Caki2 (cell line): ENCODE results near the gene PLEKHN1. TPM values are rescaled to one million over a fixed set of nuclear protein-coding genes. Genes with fewer than 3 reads are reported as not detected.

Experiments used
- DNase-seq: peaks from one replicate; pipeline ENCODE4 v3.0.0-alpha.2; 2015; ENCODE audit warnings: low read depth
- in situ Hi-C: cut with HindIII; loops from 2 replicates; pipeline ENCODE4 v1.10.0; 2016; ENCODE audit warnings: low sequenced_read_pairs, low pct_unique_long_range_greater_than_20kb, mixed read lengths
- total RNA-seq: library from RNA; depleted of rRNA; stranded (reverse); fragments of >200 nt; shearing (Covaris generic); gene quantifications from 2 replicates; pipeline ENCODE4 v1.2.3, GENCODE V29; 2014; ENCODE audit warnings: low replicate concordance; rRNA removed

PLEKHN1 gene, protein sequence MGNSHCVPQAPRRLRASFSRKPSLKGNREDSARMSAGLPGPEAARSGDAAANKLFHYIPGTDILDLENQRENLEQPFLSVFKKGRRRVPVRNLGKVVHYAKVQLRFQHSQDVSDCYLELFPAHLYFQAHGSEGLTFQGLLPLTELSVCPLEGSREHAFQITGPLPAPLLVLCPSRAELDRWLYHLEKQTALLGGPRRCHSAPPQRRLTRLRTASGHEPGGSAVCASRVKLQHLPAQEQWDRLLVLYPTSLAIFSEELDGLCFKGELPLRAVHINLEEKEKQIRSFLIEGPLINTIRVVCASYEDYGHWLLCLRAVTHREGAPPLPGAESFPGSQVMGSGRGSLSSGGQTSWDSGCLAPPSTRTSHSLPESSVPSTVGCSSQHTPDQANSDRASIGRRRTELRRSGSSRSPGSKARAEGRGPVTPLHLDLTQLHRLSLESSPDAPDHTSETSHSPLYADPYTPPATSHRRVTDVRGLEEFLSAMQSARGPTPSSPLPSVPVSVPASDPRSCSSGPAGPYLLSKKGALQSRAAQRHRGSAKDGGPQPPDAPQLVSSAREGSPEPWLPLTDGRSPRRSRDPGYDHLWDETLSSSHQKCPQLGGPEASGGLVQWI
- 0.17 and 2.3 TPM in 2 replicates for total RNA-seq

DNA sequence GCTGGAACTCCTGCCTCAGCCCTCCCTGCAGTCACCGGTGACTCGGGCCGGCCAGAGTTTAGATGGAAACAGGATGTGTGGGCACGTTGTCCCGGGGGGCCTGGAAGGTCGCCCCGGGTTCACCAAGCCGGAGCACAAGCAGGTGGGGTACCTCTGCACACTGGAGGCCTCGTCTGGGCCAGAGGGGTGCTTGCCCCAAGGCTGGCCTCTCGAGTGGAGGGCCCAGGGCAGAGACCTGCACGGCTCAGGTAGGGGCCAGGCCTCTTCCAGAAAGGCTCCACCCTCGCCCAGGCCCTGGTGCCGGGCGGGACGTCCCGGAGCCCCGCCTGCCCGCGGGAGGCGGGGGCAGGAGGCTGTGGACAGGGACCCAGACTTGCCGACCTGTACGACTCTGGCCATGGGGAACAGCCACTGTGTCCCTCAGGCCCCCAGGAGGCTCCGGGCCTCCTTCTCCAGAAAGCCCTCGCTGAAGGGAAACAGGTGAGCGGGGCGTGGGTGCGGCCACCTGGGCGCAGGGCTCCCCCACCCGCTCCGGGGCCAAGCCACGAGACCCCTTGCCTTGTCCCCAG, at the start of gene PLEKHN1:
Gene PLEKHN1, plus strand, starts transcription at position 348 of the 569 bp plus-strand sequence. Its CDS starts 50 bp downstream, at position 398.
- in situ Hi-C loops, result no loop called here
- peak; percentile 80 for DNase-seq

DNA sequence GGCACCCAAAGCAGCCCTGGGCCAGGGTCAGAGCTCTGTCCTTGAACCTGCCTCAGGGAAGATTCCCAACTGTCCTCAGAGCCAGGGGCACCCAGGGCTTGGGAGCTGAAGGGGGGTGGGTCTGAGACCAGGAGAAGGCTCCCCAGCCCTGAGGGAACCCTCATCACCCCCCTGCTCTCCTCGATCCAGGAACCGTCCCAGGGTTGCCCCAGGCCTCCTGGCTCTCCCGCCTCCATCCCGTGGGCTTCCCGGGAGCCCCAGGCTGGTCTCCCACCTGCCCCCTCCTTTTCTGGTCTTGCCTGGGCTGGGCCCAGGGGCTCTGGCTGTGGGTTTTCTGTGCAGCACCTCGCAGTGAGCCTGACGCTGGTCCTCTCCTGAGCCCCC, 49.2 kb upstream of the PLEKHN1 start:
- in situ Hi-C loops, result no loop called here
- DNase-seq, result no peak

DNA sequence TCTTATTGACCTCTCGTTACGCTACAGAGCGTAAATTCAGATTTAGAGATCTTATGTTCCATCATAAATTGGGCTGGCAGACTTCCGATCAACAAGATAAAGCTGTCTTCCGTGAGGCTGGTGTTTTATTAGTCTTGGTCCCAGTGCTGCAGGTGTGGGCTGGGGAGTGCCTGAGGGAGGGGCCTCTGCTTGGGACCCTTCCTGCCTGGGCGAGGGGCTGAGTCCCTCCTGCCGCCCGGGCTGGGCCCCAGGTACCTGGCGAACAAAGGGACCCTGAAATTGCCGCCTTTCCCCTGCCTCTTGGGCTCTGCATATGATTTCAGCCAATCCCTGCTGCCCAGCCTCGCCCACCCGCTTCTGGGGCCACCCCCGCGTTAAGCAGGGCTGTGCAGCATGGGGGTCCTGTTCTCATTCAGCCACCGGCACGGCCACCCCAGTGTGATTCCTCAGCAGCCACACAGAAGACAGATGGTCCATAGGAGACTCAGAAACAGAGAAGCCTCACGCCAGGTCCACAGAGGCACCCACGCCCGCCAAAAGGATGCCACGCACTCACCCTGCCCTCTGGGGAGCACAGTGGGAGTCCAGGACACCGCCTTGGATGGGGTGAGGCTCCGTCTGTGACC, 48.7 kb upstream of the PLEKHN1 start:
- no peak for DNase-seq
- in situ Hi-C loops, result no loop called here

DNA sequence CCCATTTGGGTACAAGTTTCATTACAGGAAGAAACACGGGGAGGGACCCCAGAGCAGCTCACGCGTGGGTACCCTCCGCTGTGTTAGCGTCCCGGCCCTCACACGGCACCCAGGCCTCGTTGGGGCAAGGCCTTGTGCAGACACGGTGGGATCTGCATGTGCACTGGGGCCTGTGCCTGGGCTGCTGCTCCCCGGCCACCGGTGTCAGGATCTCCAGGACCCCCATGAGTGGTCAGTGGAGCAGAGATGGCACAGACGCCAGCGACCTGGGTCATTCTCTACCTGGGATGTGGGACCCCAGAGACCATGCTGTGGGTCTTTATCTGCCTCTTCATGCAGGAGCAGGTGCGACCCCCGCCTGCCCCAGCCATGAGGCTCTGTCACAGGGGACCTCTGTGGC, 47.9 kb upstream of the PLEKHN1 start:
- in situ Hi-C loops, result no loop called here
- DNase-seq, result no peak

DNA sequence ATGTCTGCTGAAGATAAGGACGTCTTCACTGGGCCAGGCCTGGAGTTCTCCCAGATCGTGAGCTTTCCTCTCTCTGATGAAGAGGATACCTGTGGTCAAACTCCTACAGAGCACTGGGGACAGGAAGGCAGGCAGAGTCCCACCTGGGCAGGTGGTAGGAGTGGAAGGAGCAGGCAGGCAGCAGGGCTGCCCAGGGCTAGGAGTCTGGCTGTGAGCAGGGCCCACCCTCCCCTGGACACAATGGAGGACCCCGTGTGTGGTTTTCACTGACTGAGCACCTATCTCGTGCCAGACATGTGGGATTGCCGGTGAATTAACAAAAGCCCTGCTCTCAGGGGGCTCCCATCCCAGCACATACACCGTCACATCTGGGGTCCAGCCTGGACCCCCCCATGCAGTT, 47.4 kb upstream of the PLEKHN1 start:
- in situ Hi-C loops, result no loop called here
- DNase-seq, result no peak

DNA sequence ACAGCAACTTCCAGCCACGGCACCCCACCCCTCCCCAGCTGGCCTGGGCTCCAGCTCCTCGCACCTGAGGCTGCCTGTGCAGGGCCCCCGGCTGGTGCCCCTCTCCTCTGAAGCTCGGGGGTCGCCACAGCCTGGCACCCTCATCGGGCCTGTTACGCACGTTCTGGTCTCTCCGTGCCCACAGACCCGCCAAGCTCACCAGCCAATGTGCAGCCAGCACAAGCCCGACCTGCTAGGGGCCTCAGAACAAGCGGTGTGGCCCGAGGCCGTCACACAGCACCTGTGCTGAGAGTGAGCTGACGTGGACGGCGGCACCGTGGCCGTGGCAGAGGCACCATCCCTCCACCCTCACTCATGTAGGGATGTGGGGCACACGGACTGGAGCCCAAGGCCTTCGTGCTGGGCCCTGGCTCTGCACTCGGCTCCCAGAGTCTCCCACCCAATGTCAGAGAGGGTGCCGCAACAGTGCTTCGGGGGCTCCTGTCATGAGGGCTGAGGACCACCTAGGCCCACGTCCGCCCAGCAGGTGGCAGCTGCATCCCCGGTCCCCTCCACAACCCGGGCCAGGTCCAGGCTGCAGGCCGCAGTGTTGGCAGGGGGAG, 46.9 kb upstream of the PLEKHN1 start:
- in situ Hi-C loops, result no loop called here

DNA sequence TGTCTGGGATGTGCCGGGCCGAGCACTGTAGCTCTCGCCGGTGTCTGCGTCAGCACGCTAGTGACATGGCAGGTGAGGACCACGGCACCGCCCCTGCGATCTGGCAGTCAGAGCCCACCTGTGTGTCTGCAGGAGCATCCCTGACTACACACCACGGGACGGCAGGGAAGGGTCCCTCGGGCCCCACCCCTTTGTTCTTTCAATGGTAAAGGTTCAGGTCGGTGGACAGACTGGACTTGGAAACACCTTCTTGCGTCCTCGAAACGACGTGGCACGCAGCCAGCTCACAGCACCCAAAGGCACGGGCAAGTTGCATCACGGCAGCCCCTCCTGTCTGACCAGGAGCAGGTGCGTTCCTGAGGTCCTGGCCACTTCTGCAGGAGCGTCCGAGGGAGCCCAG, 46.3 kb upstream of the PLEKHN1 start:
- in situ Hi-C loops, result no loop called here
- DNase-seq, result no peak

More for the DNA sequence above, 46.9 kb upstream of the PLEKHN1 start:
- DNase-seq, result no peak

DNA sequence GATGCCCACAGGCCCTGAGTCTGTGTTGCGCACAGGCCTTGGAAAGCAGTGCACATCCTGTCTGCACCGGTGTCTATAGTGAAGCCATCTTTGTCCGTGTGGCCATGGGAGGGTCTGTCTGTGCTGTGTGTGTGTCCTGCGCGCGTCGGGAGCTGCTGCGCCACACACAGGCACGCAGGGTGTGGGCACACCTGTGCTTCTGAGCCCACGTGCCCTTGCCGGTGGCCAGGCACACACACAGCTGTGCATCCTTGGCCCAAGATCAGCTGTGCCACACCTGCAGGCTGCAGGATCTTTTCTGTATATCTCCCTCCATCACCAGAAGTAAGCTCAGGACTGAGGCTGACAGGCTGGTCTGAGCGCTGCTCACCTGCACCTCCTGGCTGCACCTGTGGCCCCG, 45.8 kb upstream of the PLEKHN1 start:
- in situ Hi-C loops, result no loop called here
- DNase-seq, result no peak

DNA sequence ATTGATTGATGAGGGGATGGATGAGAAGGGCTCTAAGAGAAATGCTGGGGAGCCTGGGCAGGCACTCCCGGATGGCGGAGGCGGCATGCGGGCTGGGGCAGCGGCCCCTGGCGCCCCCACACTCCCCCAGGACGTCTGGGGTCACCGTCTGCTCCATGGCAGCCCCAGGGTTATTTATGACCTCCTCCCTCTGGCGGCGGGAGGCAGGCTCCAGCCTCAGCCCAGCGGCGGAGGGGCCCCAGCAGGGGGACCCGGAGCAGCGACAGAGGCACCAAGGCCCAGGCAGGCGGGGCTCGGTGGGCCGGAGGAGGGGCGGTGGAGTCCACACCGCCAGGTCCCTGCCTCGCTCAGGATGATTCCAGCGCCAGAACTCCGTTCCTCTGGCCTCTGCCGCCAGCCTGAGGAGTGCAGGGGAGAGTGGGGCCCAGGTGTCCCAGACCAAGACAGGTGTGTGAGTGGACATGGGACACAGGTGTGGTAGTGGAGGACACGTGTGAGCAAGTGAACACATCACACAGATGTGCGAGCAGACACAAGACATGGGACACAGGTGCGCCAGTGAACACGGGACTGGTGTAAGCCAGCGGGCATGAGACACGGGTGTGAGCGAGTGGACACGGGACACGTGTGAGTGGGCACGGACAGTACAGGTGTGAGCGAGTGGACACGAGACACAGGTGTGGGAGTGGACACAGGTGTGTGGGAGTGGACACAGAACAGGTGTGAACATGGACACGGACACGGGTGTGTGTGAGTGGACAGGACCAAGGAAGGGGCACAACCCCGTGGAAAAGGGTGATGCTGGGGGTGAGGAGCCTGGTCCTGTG, 45.1 kb upstream of the PLEKHN1 start:
- in situ Hi-C loops, result no loop called here
- DNase-seq, result peak; percentile 80

DNA sequence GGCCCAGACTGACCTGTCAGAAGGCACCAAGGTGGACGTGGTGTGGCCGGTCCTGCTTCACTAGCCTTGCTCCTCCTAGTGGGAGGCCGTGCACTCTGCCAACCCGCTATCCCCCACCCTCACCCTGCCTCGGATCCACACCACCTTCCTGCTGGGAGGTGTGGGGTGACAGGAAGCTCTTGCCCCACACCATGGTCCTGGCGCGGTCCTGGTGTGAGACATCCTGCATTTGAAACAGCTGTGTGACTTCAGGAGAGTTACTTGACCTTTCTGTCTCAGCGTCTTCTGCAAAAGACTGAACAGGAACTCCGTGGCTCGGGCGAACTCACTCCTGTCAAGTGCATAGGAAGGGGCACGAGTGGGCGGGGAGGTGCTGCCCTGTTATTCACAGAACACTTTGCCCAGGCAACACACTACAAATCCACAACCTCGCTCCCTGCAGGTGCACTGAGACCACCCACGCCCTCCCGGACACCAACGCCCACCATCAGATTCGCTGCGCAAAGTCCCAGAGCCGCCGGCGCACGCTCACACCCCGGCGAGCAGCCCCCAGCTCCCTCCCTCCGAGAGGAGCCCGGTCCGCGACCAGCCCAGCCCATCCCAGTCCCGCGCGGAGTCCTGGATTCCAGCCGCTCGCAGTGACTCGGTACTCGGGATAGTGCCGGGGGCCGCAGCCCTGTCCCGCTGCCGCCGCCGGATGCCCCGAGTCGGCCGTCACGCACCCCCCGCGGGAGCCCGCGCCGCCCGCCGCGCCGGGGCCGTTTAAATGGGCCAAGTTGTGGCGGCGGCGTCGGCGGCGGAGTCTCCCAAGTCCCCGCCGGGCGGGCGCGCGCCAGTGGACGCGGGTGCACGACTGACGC, 42.9 kb upstream of the PLEKHN1 start, which contains the start of gene SAMD11:
Gene SAMD11, plus strand, starts transcription at position 793 of the 860 bp plus-strand sequence. CDS start 509 bp downstream, outside the sequence.
- DNase-seq, result peak; percentile 66

DNA sequence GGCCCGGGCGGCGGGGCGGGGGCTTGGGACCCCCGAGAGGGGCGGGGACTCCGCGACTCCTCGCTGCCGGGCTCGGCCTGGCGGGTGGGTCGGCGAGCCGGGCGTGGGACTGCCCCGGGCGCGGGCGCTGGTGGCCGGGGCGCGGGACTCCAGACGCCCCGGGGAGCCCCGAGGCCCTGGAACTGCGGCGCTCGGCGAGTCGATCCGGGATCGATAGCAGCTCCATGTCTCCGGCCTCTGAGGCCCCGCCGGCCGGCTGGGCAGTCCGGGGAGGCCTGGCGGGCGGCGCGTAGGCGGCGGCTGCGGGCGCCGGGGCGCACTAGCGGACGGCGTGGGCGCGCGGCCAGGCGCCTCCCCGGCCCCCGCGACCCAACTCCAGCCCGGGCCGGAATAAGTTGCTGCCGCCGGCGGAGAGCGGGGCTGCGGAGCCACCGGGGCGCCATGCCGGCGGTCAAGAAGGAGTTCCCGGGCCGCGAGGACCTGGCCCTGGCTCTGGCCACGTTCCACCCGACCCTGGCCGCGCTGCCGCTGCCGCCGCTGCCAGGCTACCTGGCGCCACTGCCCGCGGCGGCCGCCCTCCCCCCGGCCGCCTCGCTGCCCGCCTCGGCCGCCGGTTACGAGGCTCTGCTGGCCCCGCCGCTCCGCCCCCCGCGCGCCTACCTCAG, 42.2 kb upstream of the PLEKHN1 start:
- DNase-seq, result no peak
- in situ Hi-C loops, result no loop called here

More for the DNA sequence above, 42.9 kb upstream of the PLEKHN1 start, which contains the start of gene SAMD11:
- in situ Hi-C loops, result no loop called here

DNA sequence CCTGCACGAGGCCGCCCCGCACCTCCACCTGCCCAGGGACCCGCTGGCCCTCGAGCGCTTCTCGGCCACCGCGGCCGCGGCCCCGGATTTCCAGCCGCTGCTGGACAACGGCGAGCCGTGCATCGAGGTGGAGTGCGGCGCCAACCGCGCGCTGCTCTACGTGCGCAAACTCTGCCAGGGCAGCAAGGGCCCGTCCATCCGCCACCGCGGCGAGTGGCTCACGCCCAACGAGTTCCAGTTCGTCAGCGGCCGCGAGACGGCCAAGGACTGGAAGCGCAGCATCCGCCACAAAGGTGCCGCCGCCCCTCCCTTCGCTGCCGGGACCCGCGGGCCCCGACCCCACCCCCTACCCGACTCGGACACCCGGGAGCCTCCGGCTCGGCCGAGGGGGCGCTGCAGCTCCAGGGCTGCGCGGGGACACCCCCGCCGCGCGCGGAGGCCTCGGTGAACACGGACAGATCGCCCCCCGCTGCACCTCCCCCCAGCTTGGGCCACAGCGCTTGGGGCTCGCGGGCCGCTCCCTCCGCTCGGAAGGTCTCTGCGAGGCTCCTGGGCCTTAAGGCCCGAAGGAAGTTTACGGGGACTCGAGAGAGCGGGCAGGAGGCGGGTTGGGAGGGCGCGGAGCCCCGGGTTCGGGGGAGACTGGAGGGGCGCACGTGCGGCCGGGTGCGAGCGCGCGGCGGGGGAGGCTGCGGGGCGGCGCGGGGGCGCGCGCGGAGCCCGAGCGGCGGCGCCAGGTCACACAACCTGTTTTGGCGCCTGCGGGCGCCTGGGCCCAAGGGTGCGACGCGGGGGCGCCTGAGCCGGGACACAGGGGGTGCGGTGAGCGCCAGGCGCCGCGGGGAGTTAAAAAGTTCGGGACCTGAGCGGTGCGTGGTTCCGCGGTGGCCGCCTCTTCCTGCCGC, 41.4 kb upstream of the PLEKHN1 start:
- DNase-seq, result no peak
- in situ Hi-C loops, result no loop called here

DNA sequence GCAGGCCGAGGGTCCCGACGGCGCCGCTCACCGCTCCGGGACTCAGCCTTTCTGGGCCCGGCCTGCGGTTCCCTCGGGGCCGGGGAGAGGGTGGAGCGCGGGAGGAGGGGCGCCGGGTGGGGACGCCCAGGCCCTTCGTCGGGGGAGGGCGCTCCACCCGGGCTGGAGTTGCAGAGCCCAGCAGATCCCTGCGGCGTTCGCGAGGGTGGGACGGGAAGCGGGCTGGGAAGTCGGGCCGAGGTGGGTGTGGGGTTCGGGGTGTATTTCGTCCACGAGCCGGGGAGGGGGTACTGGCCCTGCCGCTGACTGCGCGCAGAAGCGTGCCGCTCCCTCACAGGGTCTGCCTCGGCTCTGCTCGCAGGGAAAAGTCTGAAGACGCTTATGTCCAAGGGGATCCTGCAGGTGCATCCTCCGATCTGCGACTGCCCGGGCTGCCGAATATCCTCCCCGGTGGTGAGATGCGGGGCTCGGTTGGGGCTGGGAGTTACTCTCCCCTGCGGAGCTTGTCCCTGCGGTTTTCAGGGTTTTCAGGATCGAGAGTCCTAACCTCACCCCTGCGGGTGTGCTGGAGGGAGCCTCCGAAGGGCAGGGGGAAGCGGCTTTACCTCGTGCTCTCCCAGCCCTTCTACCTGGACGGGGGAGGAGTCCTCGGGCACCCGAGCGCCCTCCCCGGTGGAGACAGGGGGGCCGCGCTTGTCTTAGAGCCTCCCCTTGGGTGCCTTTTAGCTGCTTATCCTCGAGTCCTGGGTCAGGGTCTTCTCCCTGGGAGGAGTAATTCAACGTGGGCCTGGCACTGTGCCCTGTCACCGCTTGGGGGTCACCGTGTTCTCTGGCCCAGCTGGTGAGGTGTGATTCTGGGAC, 40.5 kb upstream of the PLEKHN1 start:
- in situ Hi-C loops, result no loop called here
- no peak for DNase-seq

DNA sequence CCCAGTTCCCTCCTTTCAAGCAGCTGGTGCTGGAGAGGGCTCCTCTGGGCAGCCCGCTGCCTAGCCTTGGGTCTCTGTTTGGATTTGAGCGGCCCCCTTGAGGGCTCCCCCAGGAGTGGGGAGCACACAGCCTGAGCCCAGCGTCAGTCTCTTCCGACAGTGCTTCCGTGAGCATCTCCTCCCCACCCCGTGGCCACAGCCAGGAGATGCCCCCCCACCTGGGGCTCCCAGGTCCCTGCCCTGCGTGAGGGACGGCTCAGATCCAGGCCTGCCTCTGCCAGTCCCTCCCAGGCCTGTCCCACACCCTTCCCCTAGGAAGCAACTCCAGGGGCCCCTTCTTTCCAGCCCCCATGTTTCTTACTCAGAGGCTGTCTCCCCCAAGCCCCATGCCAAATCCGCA, 39.0 kb upstream of the PLEKHN1 start:
- no peak for DNase-seq
- in situ Hi-C loops, result no loop called here

DNA sequence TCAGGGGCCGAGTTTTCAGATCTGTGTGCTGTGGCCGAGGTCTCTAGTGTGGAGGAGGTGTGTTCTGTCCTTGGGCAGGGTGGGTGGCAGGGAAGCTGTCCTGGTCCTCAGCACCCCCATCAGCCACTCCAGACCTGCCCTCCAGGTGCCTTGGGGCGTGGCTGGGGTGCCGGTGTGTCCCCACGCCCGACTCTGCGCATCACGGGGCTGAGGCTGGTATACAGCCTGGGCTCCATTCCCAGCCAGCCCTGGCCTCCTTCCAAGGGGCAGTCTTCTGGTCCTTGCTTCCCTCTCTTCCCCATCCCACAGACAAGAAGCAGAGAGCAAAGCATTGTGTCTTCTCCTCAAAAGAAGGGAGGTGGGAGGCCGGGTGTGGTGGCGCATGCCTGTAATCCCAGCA, 38.5 kb upstream of the PLEKHN1 start:
- in situ Hi-C loops, result no loop called here
- DNase-seq, result no peak
